ENCODE results near the gene SAP30BP.

SAP30BP gene

GRCh38 chr17:75685499-75685898 lies 18.4 kb downstream of the SAP30BP start:
- POLR2A ChIA-PET, result no interaction called here
- Histone ChIP-seq H3K27ac (ENCODE audit: insufficient read depth in 1 of 2, low read depth in 1 of 2, low read length in 2 of 2, poor library complexity in 1 of 2, severe bottlenecking in 2 of 2) (no peak overlapping the region), H3K4me1 (ENCODE audit: control extremely low read depth in 1 of 4, control insufficient read depth in 4 of 4, insufficient read depth in 4 of 4, low read length in 3 of 4) (peaks cover 15 to 40% (median 30%) of the 10 kb centered on the region in 4 experiments), H3K9me3 (ENCODE audit: control extremely low read depth in 1 of 5, control insufficient read depth in 4 of 5, insufficient read depth in 2 of 5, low read depth in 1 of 5, low read length in 4 of 5) (no peaks in the 10 kb centered on the region), H3K4me3 (ENCODE audit: control insufficient read depth in 1 of 7, extremely low read depth in 1 of 7, insufficient read depth in 4 of 7, low read depth in 2 of 7, low read length in 6 of 7) (no peak overlapping the region), H3K27me3 (replicated peaks in 2 of 5; ENCODE audit: control insufficient read depth in 4 of 5, insufficient read depth in 5 of 5, low read length in 4 of 5) (no peaks in the 10 kb centered on the region), H3K36me3 (ENCODE audit: control insufficient read depth in 4 of 4, insufficient read depth in 4 of 4, low read length in 3 of 4) (peaks cover 0 to 28% (median 13%) of the 10 kb centered on the region in 4 experiments)
- WGBS (ENCODE audit: insufficient coverage), result 88% methylated on average over 1 of the region's 3 CpGs
- no peak for DNase-seq
- CTCF ChIA-PET, result interaction anchor here (3.3 to 16.4 kb wide), 4 partner anchors 10 to 60 kb away, joined by 11 to 257 read pairs (median 16); partner anchors contain the start of gene SMIM5

GRCh38 chr17:75688209-75688825 lies 21.2 kb downstream of the SAP30BP start:
- H3K27me3 ChIP-seq (replicated peaks in 2 of 5; ENCODE audit: control insufficient read depth in 4 of 5, insufficient read depth in 5 of 5, low read length in 4 of 5), result no peaks in the 10 kb centered on the region
- peak in 2 of 3 donors; percentile 69 to 76 for DNase-seq
- peaks cover 15 to 55% (median 43%) of the 10 kb centered on the region in 4 experiments for H3K4me1 ChIP-seq (ENCODE audit: control extremely low read depth in 1 of 4, control insufficient read depth in 4 of 4, insufficient read depth in 4 of 4, low read length in 3 of 4)
- WGBS (ENCODE audit: insufficient coverage), result 34% methylated on average over 10 of the region's 11 CpGs
- H3K4me3 ChIP-seq (ENCODE audit: control insufficient read depth in 1 of 7, extremely low read depth in 1 of 7, insufficient read depth in 4 of 7, low read depth in 2 of 7, low read length in 6 of 7), result peak overlapping the region in 3 of 7 experiments; percentile 1 to 51 (median 6)
- H3K9me3 ChIP-seq (ENCODE audit: control extremely low read depth in 1 of 5, control insufficient read depth in 4 of 5, insufficient read depth in 2 of 5, low read depth in 1 of 5, low read length in 4 of 5), result no peaks in the 10 kb centered on the region
- H3K27ac ChIP-seq (ENCODE audit: insufficient read depth in 1 of 2, low read depth in 1 of 2, low read length in 2 of 2, poor library complexity in 1 of 2, severe bottlenecking in 2 of 2), result peak overlapping the region; percentile 22 to 67
- H3K36me3 ChIP-seq (ENCODE audit: control insufficient read depth in 4 of 4, insufficient read depth in 4 of 4, low read length in 3 of 4), result peaks cover under 1 to 39% (median 10%) of the 10 kb centered on the region in 4 experiments
- ChIA-PET POLR2A (interaction anchor here (0.5 to 1.6 kb wide), 3 partner anchors 19 to 521 kb away, joined by 4 read pairs; no protein-coding TSS in a partner anchor), CTCF (interaction anchor here (0.6 to 7.7 kb wide), 14 partner anchors 9 to 61 kb away, joined by 3 to 58 read pairs (median 4); partner anchors contain the start of gene SMIM5)

- POLR2A ChIA-PET, result interaction anchor here (1.6 kb wide), 1 partner anchor 18 kb away, joined by 4 read pairs; no protein-coding TSS in a partner anchor
- CTCF ChIA-PET, result interaction anchor here (0.9 to 7.7 kb wide), 7 partner anchors 14 to 60 kb away, joined by 3 to 58 read pairs (median 6); partner anchors contain the start of gene SMIM5
- Histone ChIP-seq H3K4me1 (ENCODE audit: control extremely low read depth in 1 of 4, control insufficient read depth in 4 of 4, insufficient read depth in 4 of 4, low read length in 3 of 4) (peaks cover 15 to 55% (median 43%) of the 10 kb centered on the region in 4 experiments), H3K4me3 (ENCODE audit: control insufficient read depth in 1 of 7, extremely low read depth in 1 of 7, insufficient read depth in 4 of 7, low read depth in 2 of 7, low read length in 6 of 7) (peak overlapping the region in 2 of 7 experiments; percentile 48 to 51), H3K27ac (ENCODE audit: insufficient read depth in 1 of 2, low read depth in 1 of 2, low read length in 2 of 2, poor library complexity in 1 of 2, severe bottlenecking in 2 of 2) (peak overlapping the region; percentile 55 to 67), H3K36me3 (ENCODE audit: control insufficient read depth in 4 of 4, insufficient read depth in 4 of 4, low read length in 3 of 4) (peaks cover 4 to 47% (median 14%) of the 10 kb centered on the region in 4 experiments), H3K27me3 (replicated peaks in 2 of 5; ENCODE audit: control insufficient read depth in 4 of 5, insufficient read depth in 5 of 5, low read length in 4 of 5) (no peaks in the 10 kb centered on the region), H3K9me3 (ENCODE audit: control extremely low read depth in 1 of 5, control insufficient read depth in 4 of 5, insufficient read depth in 2 of 5, low read depth in 1 of 5, low read length in 4 of 5) (no peaks in the 10 kb centered on the region)
- DNase-seq, result peak; percentile 40 to 90 (median 84)
- WGBS (ENCODE audit: insufficient coverage), result 25% methylated on average over 4 of the region's 6 CpGs
These were observed 22.3 kb downstream of the SAP30BP start for GRCh38 chr17:75689441-75689873.

GRCh38 chr17:75691371-75691791 lies 24.2 kb downstream of the SAP30BP start:
- H3K27me3 ChIP-seq (replicated peaks in 2 of 5; ENCODE audit: control insufficient read depth in 4 of 5, insufficient read depth in 5 of 5, low read length in 4 of 5), result no peaks in the 10 kb centered on the region
- no peak overlapping the region for H3K27ac ChIP-seq (ENCODE audit: insufficient read depth in 1 of 2, low read depth in 1 of 2, low read length in 2 of 2, poor library complexity in 1 of 2, severe bottlenecking in 2 of 2)
- ChIA-PET POLR2A (no interaction called here), CTCF (interaction anchor here (1.2 to 7.7 kb wide), 5 partner anchors 10 to 58 kb away, joined by 3 to 58 read pairs (median 4); no protein-coding TSS in a partner anchor)
- WGBS (ENCODE audit: insufficient coverage), result 78% methylated on average over 3 of the region's 5 CpGs
- H3K4me1 ChIP-seq (ENCODE audit: control extremely low read depth in 1 of 4, control insufficient read depth in 4 of 4, insufficient read depth in 4 of 4, low read length in 3 of 4), result peaks cover 15 to 55% (median 43%) of the 10 kb centered on the region in 4 experiments
- no peak overlapping the region for H3K4me3 ChIP-seq (ENCODE audit: control insufficient read depth in 1 of 7, extremely low read depth in 1 of 7, insufficient read depth in 4 of 7, low read depth in 2 of 7, low read length in 6 of 7)
- H3K36me3 ChIP-seq (ENCODE audit: control insufficient read depth in 4 of 4, insufficient read depth in 4 of 4, low read length in 3 of 4), result peaks cover 6 to 54% (median 22%) of the 10 kb centered on the region in 4 experiments
- DNase-seq, result peak in 2 of 3 donors; percentile 56 to 71
- H3K9me3 ChIP-seq (ENCODE audit: control extremely low read depth in 1 of 5, control insufficient read depth in 4 of 5, insufficient read depth in 2 of 5, low read depth in 1 of 5, low read length in 4 of 5), result no peaks in the 10 kb centered on the region

GRCh38 chr17:75691801-75692626 lies 24.9 kb downstream of the SAP30BP start:
- Histone ChIP-seq H3K27me3 (replicated peaks in 2 of 5; ENCODE audit: control insufficient read depth in 4 of 5, insufficient read depth in 5 of 5, low read length in 4 of 5) (no peaks in the 10 kb centered on the region), H3K4me3 (ENCODE audit: control insufficient read depth in 1 of 7, extremely low read depth in 1 of 7, insufficient read depth in 4 of 7, low read depth in 2 of 7, low read length in 6 of 7) (no peak overlapping the region), H3K4me1 (ENCODE audit: control extremely low read depth in 1 of 4, control insufficient read depth in 4 of 4, insufficient read depth in 4 of 4, low read length in 3 of 4) (peaks cover 15 to 50% (median 43%) of the 10 kb centered on the region in 4 experiments), H3K9me3 (ENCODE audit: control extremely low read depth in 1 of 5, control insufficient read depth in 4 of 5, insufficient read depth in 2 of 5, low read depth in 1 of 5, low read length in 4 of 5) (no peaks in the 10 kb centered on the region), H3K27ac (ENCODE audit: insufficient read depth in 1 of 2, low read depth in 1 of 2, low read length in 2 of 2, poor library complexity in 1 of 2, severe bottlenecking in 2 of 2) (no peak overlapping the region), H3K36me3 (ENCODE audit: control insufficient read depth in 4 of 4, insufficient read depth in 4 of 4, low read length in 3 of 4) (peaks cover 6 to 56% (median 24%) of the 10 kb centered on the region in 4 experiments)
- ChIA-PET CTCF (interaction anchor here (1.8 to 7.7 kb wide), 4 partner anchors 10 to 57 kb away, joined by 4 to 58 read pairs (median 8); no protein-coding TSS in a partner anchor), POLR2A (no interaction called here)
- DNase-seq, result no peak
- whole genome bisulfite sequencing (ENCODE audit: insufficient coverage), result 88% methylated on average over 10 of the region's 14 CpGs

GRCh38 chr17:75692976-75693375 lies 25.8 kb downstream of the SAP30BP start:
- ChIA-PET POLR2A (no interaction called here), CTCF (interaction anchor here (2.1 to 7.7 kb wide), 2 partner anchors 11 to 56 kb away, joined by 4 to 58 read pairs; no protein-coding TSS in a partner anchor)
- peaks cover 12 to 64% (median 29%) of the 10 kb centered on the region in 4 experiments for H3K36me3 ChIP-seq (ENCODE audit: control insufficient read depth in 4 of 4, insufficient read depth in 4 of 4, low read length in 3 of 4)
- DNase-seq, result no peak
- H3K4me1 ChIP-seq (ENCODE audit: control extremely low read depth in 1 of 4, control insufficient read depth in 4 of 4, insufficient read depth in 4 of 4, low read length in 3 of 4), result peaks cover 15 to 40% (median 36%) of the 10 kb centered on the region in 4 experiments
- no peak overlapping the region for H3K4me3 ChIP-seq (ENCODE audit: control insufficient read depth in 1 of 7, extremely low read depth in 1 of 7, insufficient read depth in 4 of 7, low read depth in 2 of 7, low read length in 6 of 7)
- no peaks in the 10 kb centered on the region for H3K27me3 ChIP-seq (replicated peaks in 2 of 5; ENCODE audit: control insufficient read depth in 4 of 5, insufficient read depth in 5 of 5, low read length in 4 of 5)
- H3K27ac ChIP-seq (ENCODE audit: insufficient read depth in 1 of 2, low read depth in 1 of 2, low read length in 2 of 2, poor library complexity in 1 of 2, severe bottlenecking in 2 of 2), result no peak overlapping the region
- 95% methylated on average over 13 of the region's 13 CpGs for WGBS (ENCODE audit: insufficient coverage)
- no peaks in the 10 kb centered on the region for H3K9me3 ChIP-seq (ENCODE audit: control extremely low read depth in 1 of 5, control insufficient read depth in 4 of 5, insufficient read depth in 2 of 5, low read depth in 1 of 5, low read length in 4 of 5)

Measured in common myeloid progenitor, CD34-positive (primary cell).